A549 (cell line): ENCODE measurements around the gene LRP6.

Experiments
- CBX8 ChIP-seq: fragments of 200-600 bp; sonication (generic); IDR thresholded peaks from 2 replicates; pipeline ENCODE4 v1.6.1; 2016
- CEBPB ChIP-seq, 2 experiments: fragments of >200 bp in 1 of 2; sonication (Bioruptor Twin) in 1 of 2; formaldehyde crosslinking in 1 of 2; IDR thresholded peaks; 2 replicates each; pipeline ENCODE4 v1.6.1; 2012 to 2016
- CHD4 ChIP-seq: fragments of 200-600 bp; sonication (generic); IDR thresholded peaks from 2 replicates; pipeline ENCODE4 v1.6.1; 2016; ENCODE audit warnings: antibody characterized with exemption, mild to moderate bottlenecking, borderline replicate concordance
- EP300 ChIP-seq, 2 experiments: fragments of >200 bp; sonication (Bioruptor Twin); formaldehyde crosslinking; IDR thresholded peaks; 2 replicates in 1 of 2; 3 replicates in 1 of 2; pipeline ENCODE4 v1.6.1; 2016 to 2017
- MAFK ChIP-seq: fragments of 450-650 bp; IDR thresholded peaks from 2 replicates; pipeline ENCODE4 v1.6.1; 2014; ENCODE audit not compliant: partially characterized antibody
- MYC ChIP-seq: IDR thresholded peaks from 2 replicates; pipeline ENCODE4 v1.6.1; 2012; ENCODE audit warnings: mild to moderate bottlenecking, inconsistent platforms, low read length, improper control_type of control experiment, borderline replicate concordance
- POLR2AphosphoS2 ChIP-seq: conservative IDR thresholded peaks from 2 replicates; pipeline ENCODE4 v1.6.1; 2012; ENCODE audit warnings: low read length, improper control_type of control experiment, inconsistent platforms
- RAD21 ChIP-seq, 2 experiments: fragments of >200 bp in 1 of 2; sonication (Bioruptor Twin) in 1 of 2; formaldehyde crosslinking in 1 of 2; IDR thresholded peaks in 1 of 2; conservative IDR thresholded peaks in 1 of 2; 2 replicates in 1 of 2; 3 replicates in 1 of 2; pipeline ENCODE4 v1.6.1; 2012 to 2018; ENCODE audit warnings: inconsistent platforms in 1 of 2
- ZFP36 ChIP-seq: fragments of 450-650 bp; IDR thresholded peaks from 2 replicates; pipeline ENCODE4 v1.6.1; 2014; ENCODE audit warnings: borderline replicate concordance; ENCODE audit not compliant: partially characterized antibody
- TF ChIP-seq, protein P1 (sequence below): fragments of >200 bp; sonication (Bioruptor Twin); formaldehyde crosslinking; IDR thresholded peaks from 3 replicates; pipeline ENCODE4 v1.5.1; 2016
- TF ChIP-seq, protein P2 (sequence below): IDR thresholded peaks from 2 replicates; pipeline ENCODE4 v1.6.1; 2012
- TF ChIP-seq, protein P3 (sequence below): fragments of 200-600 bp; sonication (generic); IDR thresholded peaks from 2 replicates; pipeline ENCODE4 v1.6.1; 2016; ENCODE audit warnings: antibody characterized with exemption, mild to moderate bottlenecking, moderate library complexity

DNA sequence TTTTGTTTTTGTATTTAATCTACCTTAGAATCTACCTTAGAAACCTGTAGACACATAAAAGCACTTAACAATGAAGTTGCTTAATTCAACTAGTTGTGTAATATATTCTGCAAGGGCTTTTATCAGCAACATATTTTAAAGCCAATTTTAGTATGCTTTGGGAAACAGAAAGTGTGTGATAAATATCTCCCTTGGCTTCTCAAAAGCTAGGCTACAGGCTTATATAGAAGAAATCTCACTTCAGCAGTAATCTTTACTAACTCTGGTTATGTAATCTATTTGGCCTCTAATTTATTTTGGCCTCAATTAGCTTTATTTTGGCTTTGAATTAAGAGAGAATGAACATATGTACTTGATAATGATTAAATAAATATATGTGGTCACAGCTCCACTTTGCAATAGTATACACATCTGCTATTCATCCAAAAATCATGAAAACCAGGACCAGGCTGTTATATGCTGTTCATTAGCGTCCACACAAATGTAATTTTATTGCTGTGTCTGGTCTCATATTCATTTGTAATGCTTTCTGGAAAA is 37.2 kb downstream of the LRP6 start:
- TF ChIP-seq, protein P1, sequence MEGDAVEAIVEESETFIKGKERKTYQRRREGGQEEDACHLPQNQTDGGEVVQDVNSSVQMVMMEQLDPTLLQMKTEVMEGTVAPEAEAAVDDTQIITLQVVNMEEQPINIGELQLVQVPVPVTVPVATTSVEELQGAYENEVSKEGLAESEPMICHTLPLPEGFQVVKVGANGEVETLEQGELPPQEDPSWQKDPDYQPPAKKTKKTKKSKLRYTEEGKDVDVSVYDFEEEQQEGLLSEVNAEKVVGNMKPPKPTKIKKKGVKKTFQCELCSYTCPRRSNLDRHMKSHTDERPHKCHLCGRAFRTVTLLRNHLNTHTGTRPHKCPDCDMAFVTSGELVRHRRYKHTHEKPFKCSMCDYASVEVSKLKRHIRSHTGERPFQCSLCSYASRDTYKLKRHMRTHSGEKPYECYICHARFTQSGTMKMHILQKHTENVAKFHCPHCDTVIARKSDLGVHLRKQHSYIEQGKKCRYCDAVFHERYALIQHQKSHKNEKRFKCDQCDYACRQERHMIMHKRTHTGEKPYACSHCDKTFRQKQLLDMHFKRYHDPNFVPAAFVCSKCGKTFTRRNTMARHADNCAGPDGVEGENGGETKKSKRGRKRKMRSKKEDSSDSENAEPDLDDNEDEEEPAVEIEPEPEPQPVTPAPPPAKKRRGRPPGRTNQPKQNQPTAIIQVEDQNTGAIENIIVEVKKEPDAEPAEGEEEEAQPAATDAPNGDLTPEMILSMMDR, result no peak
- TF ChIP-seq EP300 (IDR thresholded peaks at IDR 0.05), result no peak
- TF ChIP-seq MAFK, result no peak
- no peak for TF ChIP-seq POLR2AphosphoS2
- no peak for TF ChIP-seq CHD4
- TF ChIP-seq, protein P2, sequence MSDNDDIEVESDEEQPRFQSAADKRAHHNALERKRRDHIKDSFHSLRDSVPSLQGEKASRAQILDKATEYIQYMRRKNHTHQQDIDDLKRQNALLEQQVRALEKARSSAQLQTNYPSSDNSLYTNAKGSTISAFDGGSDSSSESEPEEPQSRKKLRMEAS, result no peak
- TF ChIP-seq, protein P3, sequence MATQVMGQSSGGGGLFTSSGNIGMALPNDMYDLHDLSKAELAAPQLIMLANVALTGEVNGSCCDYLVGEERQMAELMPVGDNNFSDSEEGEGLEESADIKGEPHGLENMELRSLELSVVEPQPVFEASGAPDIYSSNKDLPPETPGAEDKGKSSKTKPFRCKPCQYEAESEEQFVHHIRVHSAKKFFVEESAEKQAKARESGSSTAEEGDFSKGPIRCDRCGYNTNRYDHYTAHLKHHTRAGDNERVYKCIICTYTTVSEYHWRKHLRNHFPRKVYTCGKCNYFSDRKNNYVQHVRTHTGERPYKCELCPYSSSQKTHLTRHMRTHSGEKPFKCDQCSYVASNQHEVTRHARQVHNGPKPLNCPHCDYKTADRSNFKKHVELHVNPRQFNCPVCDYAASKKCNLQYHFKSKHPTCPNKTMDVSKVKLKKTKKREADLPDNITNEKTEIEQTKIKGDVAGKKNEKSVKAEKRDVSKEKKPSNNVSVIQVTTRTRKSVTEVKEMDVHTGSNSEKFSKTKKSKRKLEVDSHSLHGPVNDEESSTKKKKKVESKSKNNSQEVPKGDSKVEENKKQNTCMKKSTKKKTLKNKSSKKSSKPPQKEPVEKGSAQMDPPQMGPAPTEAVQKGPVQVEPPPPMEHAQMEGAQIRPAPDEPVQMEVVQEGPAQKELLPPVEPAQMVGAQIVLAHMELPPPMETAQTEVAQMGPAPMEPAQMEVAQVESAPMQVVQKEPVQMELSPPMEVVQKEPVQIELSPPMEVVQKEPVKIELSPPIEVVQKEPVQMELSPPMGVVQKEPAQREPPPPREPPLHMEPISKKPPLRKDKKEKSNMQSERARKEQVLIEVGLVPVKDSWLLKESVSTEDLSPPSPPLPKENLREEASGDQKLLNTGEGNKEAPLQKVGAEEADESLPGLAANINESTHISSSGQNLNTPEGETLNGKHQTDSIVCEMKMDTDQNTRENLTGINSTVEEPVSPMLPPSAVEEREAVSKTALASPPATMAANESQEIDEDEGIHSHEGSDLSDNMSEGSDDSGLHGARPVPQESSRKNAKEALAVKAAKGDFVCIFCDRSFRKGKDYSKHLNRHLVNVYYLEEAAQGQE, result no peak
- TF ChIP-seq RAD21 (conservative IDR thresholded peaks at IDR 0.05 in 1 of 2, IDR thresholded peaks at IDR 0.05 in 1 of 2), result no peak
- peak; percentile 23 to 58; a peak in 2 of 4 replicates for TF ChIP-seq CEBPB (IDR thresholded peaks at IDR 0.05)
- no peak for TF ChIP-seq MYC
- no peak for TF ChIP-seq ZFP36
- no peak for TF ChIP-seq CBX8
